Glutamatergic neuron (in vitro differentiated cells): ENCODE measurements around the gene RNF126. TPM values are rescaled to one million over a fixed set of nuclear protein-coding genes. Genes with fewer than 3 reads are reported as not detected.
"Not testable (repeated sequence)": the region's sequence is repeated elsewhere in the genome, so short reads cannot be mapped to it uniquely, and the experiment has no call there.

Experiments used
- DNase-seq: peaks from one replicate; pipeline ENCODE4 v3.0.0; 2022
- H3K27ac Mint-ChIP-seq: one replicate; pipeline ENCODE4 v1.8.0; 2020; ENCODE audit warnings: mild to moderate bottlenecking, mixed read lengths, inconsistent platforms; ENCODE audit not compliant: unreplicated experiment
- H3K27me3 Mint-ChIP-seq: one replicate; pipeline ENCODE4 v1.8.0; 2020; ENCODE audit warnings: mild to moderate bottlenecking, moderate library complexity, mixed read lengths, inconsistent platforms; ENCODE audit not compliant: unreplicated experiment
- H3K36me3 Mint-ChIP-seq: one replicate; pipeline ENCODE4 v1.8.0; 2020; ENCODE audit warnings: mild to moderate bottlenecking, mixed read lengths, inconsistent platforms; ENCODE audit not compliant: unreplicated experiment
- H3K4me1 Mint-ChIP-seq: one replicate; pipeline ENCODE4 v1.8.0; 2020; ENCODE audit warnings: mild to moderate bottlenecking, low read depth, mixed read lengths, inconsistent platforms; ENCODE audit not compliant: unreplicated experiment
- H3K4me3 Mint-ChIP-seq: one replicate; pipeline ENCODE4 v1.8.0; 2020; ENCODE audit warnings: mild to moderate bottlenecking, mixed read lengths, inconsistent platforms; ENCODE audit not compliant: unreplicated experiment
- H3K9me3 Mint-ChIP-seq: one replicate; pipeline ENCODE4 v1.8.0; 2020; ENCODE audit warnings: mild to moderate bottlenecking, moderate library complexity, mixed read lengths, inconsistent platforms; ENCODE audit not compliant: unreplicated experiment
- CTCF ChIP-seq: fragments of 200-600 bp; sonication (generic); IDR thresholded peaks from one replicate; pipeline ENCODE4 v1.5.0; 2021; ENCODE audit not compliant: partially characterized antibody, unreplicated experiment
- total RNA-seq: library from RNA; stranded (reverse); fragmentation: NEBNext Ultra II Directional; extraction: Animal tissue kit (Norgen Biotek cat#: 25700); gene quantifications from one replicate; pipeline ENCODE4 v1.2.1, GENCODE V29; 2021; ENCODE audit not compliant: unreplicated experiment

RNF126 gene
- total RNA-seq, 1 donor from 2014 or later, result 51.7 TPM

DNA sequence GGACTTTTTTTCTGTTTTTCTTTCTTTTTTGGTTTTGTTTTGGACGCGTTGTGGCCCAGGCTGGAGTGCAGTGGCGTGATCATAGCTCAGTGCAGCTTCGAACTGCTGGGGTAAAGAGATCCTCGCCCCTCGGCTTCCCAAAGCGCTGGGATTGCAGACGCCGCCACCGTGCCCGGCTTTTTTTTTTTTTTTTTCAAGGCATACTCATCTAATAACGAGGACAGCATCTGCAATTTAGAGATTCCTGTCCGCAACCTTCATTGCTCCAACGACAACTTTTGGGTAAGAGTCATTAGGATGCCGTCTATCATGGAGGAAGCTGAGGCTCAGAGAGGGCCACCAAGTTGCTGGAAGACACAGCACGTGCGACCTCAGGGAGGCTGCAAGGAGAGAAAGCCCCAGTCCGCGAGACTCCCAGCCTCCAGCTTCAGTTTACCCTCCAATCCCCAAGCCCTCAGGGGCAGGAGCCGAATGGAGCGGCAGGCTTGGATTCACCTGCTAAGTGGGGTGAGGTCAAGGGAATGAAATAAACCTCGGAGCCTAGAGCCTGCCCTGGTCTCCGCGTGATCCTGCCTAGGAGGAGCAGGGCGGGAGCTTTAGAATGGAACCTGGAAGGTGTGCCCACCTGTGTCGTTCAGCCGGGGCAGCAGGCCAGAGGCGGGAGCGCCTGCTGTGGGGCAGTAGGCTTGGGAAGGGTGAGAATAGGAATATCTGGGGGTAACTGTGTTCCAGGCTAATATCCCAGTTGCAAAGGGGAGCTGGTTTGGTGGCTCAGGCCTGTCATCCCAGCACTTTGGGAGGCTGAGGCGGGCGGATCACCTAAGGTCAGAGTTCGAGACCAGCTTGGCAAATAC is 29.0 kb downstream of the RNF126 start:
- TF ChIP-seq CTCF, result no peak
- Mint-ChIP-seq H3K4me1 (peaks cover 11% of the 10 kb centered on the region), H3K27ac (peak overlapping the region; percentile 82), H3K4me3 (peak overlapping the region; percentile 97), H3K36me3 (no peaks in the 10 kb centered on the region), H3K9me3 (peaks cover 2% of the 10 kb centered on the region), H3K27me3 (peaks cover 7% of the 10 kb centered on the region)
- no peak for DNase-seq

- H3K27ac Mint-ChIP-seq, result peak within 1 kb of the TSS; percentile 82
- H3K4me3 Mint-ChIP-seq, result peak within 1 kb of the TSS; percentile 99
These were observed 29.8 kb downstream of the RNF126 start, which contains the start of gene POLRMT for GRCh38 chr19:633068-633785. POLRMT (minus strand) TSS chr19:633537; CDS start chr19:633512, 25 bp downstream.

GRCh38 chr19:632579-633067 is 30.4 kb downstream of the RNF126 start:
- Mint-ChIP-seq H3K4me3 (peak overlapping the region; percentile 99), H3K9me3 (peaks cover 6% of the 10 kb centered on the region), H3K4me1 (peaks cover 15% of the 10 kb centered on the region), H3K27ac (peak overlapping the region; percentile 57), H3K27me3 (peaks cover 7% of the 10 kb centered on the region), H3K36me3 (no peaks in the 10 kb centered on the region)
- DNase-seq, result peak; percentile 71
- TF ChIP-seq CTCF, result no peak

More at GRCh38 chr19:633068-633785, 29.8 kb downstream of the RNF126 start, which contains the start of gene POLRMT:
- H3K27me3 Mint-ChIP-seq, result peaks cover 7% of the 10 kb centered on the region
- H3K9me3 Mint-ChIP-seq, result peaks cover 5% of the 10 kb centered on the region
- TF ChIP-seq CTCF, result no peak
- DNase-seq, result peak; percentile 94
- no peaks in the 10 kb centered on the region for H3K36me3 Mint-ChIP-seq
- peaks cover 15% of the 10 kb centered on the region for H3K4me1 Mint-ChIP-seq

DNA sequence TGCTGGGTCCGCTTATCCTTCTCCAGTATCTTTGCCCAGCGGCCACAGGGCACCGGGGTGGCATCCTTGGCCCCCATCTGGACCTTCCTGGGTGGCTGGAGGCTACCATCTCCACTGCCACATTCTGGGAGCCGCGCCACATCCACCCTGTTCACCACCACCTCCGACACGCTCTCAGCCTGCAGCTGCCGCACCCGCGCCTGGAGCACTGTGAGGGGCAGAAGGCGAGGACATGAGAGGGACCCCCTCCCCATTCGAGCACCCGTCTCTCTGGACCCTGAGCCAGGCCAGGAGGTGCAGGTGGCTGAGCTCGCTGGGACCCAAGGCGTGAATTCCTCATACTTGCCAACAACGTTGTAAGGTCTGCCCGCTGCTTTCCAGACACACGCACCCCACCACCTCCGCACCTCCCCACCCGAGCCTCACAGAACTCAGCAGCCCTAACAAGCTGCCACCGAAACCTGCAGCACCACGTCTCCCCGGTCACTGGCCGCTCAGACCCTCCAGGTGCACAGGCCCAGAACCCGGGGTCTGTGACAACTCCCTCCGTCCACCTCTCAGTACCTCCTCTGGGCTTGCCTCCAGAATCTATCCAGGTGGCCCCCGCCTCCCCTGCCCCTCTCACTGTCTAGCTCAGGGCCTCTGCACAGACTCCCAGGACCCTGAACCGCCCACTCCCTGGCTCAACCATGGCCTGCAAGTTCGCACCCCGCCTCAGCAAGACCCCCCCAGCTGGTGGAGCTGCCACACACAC is 32.9 kb downstream of the RNF126 start:
- no peak for DNase-seq
- Mint-ChIP-seq H3K36me3 (peaks cover 5% of the 10 kb centered on the region), H3K4me3 (peak overlapping the region; percentile 72), H3K27me3 (peaks cover 7% of the 10 kb centered on the region), H3K4me1 (peaks cover 19% of the 10 kb centered on the region), H3K9me3 (peaks cover 8% of the 10 kb centered on the region), H3K27ac (peak overlapping the region; percentile 72)
- TF ChIP-seq CTCF, result no peak

DNA sequence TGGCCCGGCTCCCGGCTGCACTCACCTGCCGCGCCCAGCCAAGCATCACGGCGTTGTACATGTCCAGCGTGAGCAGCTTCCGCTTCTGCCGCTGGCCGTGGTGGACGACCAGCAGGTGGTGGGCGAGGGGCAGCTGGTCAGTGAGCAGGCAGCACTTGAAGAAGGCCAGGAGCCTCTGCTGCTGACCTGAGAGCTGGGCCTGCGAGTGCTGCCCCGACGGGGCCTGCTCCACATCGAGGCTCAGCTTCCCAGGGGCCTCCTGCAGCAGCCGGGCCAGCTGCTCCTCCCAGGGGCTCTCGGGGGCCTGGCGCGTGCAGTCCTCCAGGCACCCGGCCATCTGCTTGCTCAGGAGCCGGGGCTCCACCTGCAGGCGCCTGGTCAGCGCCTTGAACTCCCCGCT is 33.5 kb downstream of the RNF126 start:
- not testable (repeated sequence) for H3K9me3 Mint-ChIP-seq, H3K36me3 Mint-ChIP-seq, H3K27me3 Mint-ChIP-seq
- peak; percentile 50 for DNase-seq
- Mint-ChIP-seq H3K27ac (peak overlapping the region; percentile 80), H3K4me3 (peak overlapping the region; percentile 65), H3K4me1 (peaks cover 19% of the 10 kb centered on the region)
